Suprapubic skin (tissue), 4 donors: ENCODE data around the gene YKT6. TPM values are rescaled to one million over a fixed set of nuclear protein-coding genes. Genes with fewer than 3 reads are reported as not detected.

Experiments used
- DNase-seq, 2 donors: peaks; one replicate each; pipeline ENCODE4 v3.0.0-alpha.2; 2019; ENCODE audit warnings: low spot score in 2 of 2
- H3K27ac ChIP-seq: fragments of 200-600 bp; sonication (generic); one replicate; pipeline ENCODE4 v1.5.1; 2019
- H3K27me3 ChIP-seq: fragments of 200-600 bp; sonication (generic); one replicate; pipeline ENCODE4 v1.5.1; 2019
- H3K36me3 ChIP-seq: fragments of 200-600 bp; sonication (generic); one replicate; pipeline ENCODE4 v1.5.1; 2019
- H3K4me1 ChIP-seq: fragments of 200-600 bp; sonication (generic); one replicate; pipeline ENCODE4 v1.5.1; 2019
- H3K4me3 ChIP-seq: fragments of 200-600 bp; sonication (generic); one replicate; pipeline ENCODE4 v1.5.1; 2019; ENCODE audit warnings: mild to moderate bottlenecking
- H3K9me3 ChIP-seq: fragments of 200-600 bp; sonication (generic); one replicate; pipeline ENCODE4 v1.5.1; 2019
- CTCF ChIP-seq, 2 donors: fragments of 200-600 bp in 1 of 2; fragments of 450-650 bp in 1 of 2; sonication (generic) in 1 of 2; IDR thresholded peaks; one replicate each; pipeline ENCODE4 v1.5.1; 2016 to 2019; ENCODE audit warnings: antibody characterized with exemption in 2 of 2, mild to moderate bottlenecking in 1 of 2, moderate library complexity in 1 of 2
- EP300 ChIP-seq: sonication (generic); formaldehyde crosslinking; IDR thresholded peaks from one replicate; pipeline ENCODE4 v1.6.1; 2017; ENCODE audit warnings: antibody characterized with exemption
- POLR2A ChIP-seq, 2 donors: fragments of 450-650 bp; IDR thresholded peaks; one replicate each; pipeline ENCODE4 v1.6.1; 2017; ENCODE audit warnings: antibody characterized with exemption in 2 of 2, mild to moderate bottlenecking in 2 of 2, moderate library complexity in 2 of 2
- POLR2AphosphoS5 ChIP-seq, 3 donors: sonication (generic); formaldehyde crosslinking; IDR thresholded peaks; one replicate each; pipeline ENCODE4 v1.6.1; 2017; ENCODE audit warnings: antibody characterized with exemption in 3 of 3
- WGBS: methylation state at CpG from one replicate; pipeline ENCODE4 v1.1.5; 2018; 5-methylcytosine and 5-hydroxymethylcytosine counted together
- total RNA-seq, 4 donors: library from RNA; depleted of rRNA; stranded (reverse); fragments of >200 nt; gene quantifications; one replicate each; pipeline ENCODE4 v1.1.0, GENCODE V29; 2016

Gene YKT6
- total RNA-seq, 4 donors from 2014 or later, result 40.6 to 52.1 (median 43.5) TPM

DNA sequence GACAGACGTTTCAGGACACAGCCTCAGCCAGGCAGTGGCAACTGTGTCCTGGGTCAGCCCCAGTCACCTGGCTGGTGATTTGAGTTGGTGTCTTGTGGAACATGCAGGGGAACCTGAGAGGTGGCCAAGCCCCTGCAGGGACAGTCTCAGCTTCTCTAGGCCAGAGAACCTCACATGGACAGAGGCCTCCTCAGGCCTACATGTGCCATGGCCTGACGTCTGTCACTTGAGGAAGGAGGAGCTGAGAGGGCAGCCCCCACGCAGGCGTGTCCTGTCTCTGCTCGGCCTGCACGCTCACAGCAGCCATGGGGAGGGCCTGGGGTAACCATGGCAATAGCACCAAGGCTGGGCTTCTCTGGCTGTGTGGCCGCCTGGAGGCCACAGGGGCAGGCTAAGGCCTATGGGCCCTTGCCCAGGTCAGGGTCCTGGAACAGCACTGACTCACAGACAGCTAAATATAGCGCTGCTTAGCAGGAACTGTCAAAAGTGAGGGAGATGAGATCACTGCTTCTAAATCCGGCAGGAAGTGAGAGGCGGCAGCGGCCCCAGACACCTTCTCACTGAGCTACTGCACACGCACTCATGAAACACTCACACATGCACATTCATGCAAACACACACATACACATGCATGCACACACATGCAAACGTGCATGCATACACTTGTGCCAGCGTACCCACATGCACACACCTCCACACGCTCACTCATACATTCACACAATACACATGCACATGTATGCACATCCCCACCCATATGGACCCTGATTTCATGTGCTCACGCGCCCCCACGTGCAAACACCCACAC lies 57.0 kb downstream of the YKT6 start:
- no peak for DNase-seq
- Histone ChIP-seq H3K4me1 (peaks cover 32% of the 10 kb centered on the region), H3K27ac (peak overlapping the region; percentile 15), H3K27me3 (no peaks in the 10 kb centered on the region), H3K9me3 (no peaks in the 10 kb centered on the region), H3K4me3 (no peak overlapping the region), H3K36me3 (no peaks in the 10 kb centered on the region)
- no peak for TF ChIP-seq CTCF (IDR thresholded peaks at IDR 0.05)
- TF ChIP-seq POLR2A (IDR thresholded peaks at IDR 0.05), result no peak
- TF ChIP-seq EP300, result no peak
- TF ChIP-seq POLR2AphosphoS5 (IDR thresholded peaks at IDR 0.05), result no peak
- WGBS, result 26% methylated on average over 6 of the region's 18 CpGs

- TF ChIP-seq CTCF (IDR thresholded peaks at IDR 0.05) (no peak), POLR2A (IDR thresholded peaks at IDR 0.05) (no peak), POLR2AphosphoS5 (IDR thresholded peaks at IDR 0.05) (no peak), EP300 (no peak)
- no peak overlapping the region for H3K4me3 ChIP-seq
- no peaks in the 10 kb centered on the region for H3K36me3 ChIP-seq
- peak overlapping the region; percentile 73 for H3K27ac ChIP-seq
- peaks cover 35% of the 10 kb centered on the region for H3K4me1 ChIP-seq
- no peaks in the 10 kb centered on the region for H3K27me3 ChIP-seq
- no peaks in the 10 kb centered on the region for H3K9me3 ChIP-seq
- no peak for DNase-seq
- 53% methylated on average over 4 of the region's 4 CpGs for WGBS
Measured at GRCh38 chr7:44258423-44258760, 57.6 kb downstream of the YKT6 start.

GRCh38 chr7:44258865-44259546 lies 58.2 kb downstream of the YKT6 start:
- peak in 1 of 3 donors; percentile 15 for TF ChIP-seq POLR2AphosphoS5 (IDR thresholded peaks at IDR 0.05)
- TF ChIP-seq POLR2A (IDR thresholded peaks at IDR 0.05), result no peak
- TF ChIP-seq CTCF (IDR thresholded peaks at IDR 0.05), result no peak
- no peak for TF ChIP-seq EP300
- H3K27ac ChIP-seq, result peak overlapping the region; percentile 73
- DNase-seq, result no peak
- H3K27me3 ChIP-seq, result peaks cover 5% of the 10 kb centered on the region
- 65% methylated on average over 3 of the region's 14 CpGs for WGBS
- no peaks in the 10 kb centered on the region for H3K9me3 ChIP-seq
- H3K4me3 ChIP-seq, result no peak overlapping the region
- H3K36me3 ChIP-seq, result no peaks in the 10 kb centered on the region
- H3K4me1 ChIP-seq, result peaks cover 42% of the 10 kb centered on the region

GRCh38 chr7:44259547-44260457 lies 59.0 kb downstream of the YKT6 start:
- Histone ChIP-seq H3K9me3 (no peaks in the 10 kb centered on the region), H3K4me3 (no peak overlapping the region), H3K36me3 (no peaks in the 10 kb centered on the region), H3K27ac (no peak overlapping the region), H3K4me1 (peaks cover 42% of the 10 kb centered on the region), H3K27me3 (peaks cover 12% of the 10 kb centered on the region)
- peak in 1 of 2 donors; percentile 76 for DNase-seq
- TF ChIP-seq POLR2AphosphoS5 (IDR thresholded peaks at IDR 0.05) (no peak), EP300 (no peak), POLR2A (IDR thresholded peaks at IDR 0.05) (no peak), CTCF (IDR thresholded peaks at IDR 0.05) (no peak)
- WGBS, result 57% methylated on average over 18 of the region's 18 CpGs
